ENCODE data around the gene SFRP2. TPM values are rescaled to one million over a fixed set of nuclear protein-coding genes. Genes with fewer than 3 reads are reported as not detected.
A peak's percentile ranks its signal among the peaks of the same experiment; 100 is the strongest.

Gene SFRP2
- total RNA-seq, 1 donor from 2014 or later = not detected

DNA sequence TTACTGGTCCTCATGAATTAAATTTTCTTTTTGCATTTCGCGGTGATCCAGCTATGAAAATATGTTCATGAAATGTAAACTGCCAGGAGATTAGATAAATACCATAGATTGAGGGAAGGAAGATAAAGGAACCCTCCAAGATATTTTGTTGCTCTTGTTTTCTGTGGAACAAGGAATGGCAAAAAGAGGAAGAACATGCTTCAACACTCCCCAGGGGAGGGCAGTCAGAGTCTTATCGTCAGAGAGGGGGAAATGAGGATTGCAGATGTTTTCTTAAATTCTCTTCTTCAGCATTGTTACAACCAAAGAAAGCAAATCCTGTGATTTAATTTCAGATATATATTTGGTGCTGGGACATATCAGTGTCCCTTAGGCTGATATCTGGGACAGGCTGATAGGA is 9.5 kb upstream of the SFRP2 start:
- DNase-seq (ENCODE audit: low read depth in 2 of 2) = no peak

DNA sequence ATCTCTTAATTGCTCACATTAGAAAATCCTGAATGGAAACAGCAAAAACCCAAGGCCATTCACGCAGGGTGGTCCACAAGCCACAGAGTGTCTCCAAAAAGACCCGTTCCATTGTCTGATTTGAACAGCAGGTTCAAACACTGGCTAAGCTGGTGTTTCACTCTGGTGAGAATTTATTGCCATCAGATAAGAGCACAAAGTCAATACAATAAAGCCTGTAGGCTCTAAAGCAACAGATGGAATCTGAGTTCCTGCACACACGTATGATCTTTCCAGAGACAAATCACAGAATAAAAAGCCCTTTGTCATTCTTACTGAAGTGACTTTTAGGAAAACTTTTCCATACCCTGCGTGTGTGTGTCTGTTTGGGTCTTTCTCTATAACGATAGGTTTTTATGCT is 5.1 kb upstream of the SFRP2 start:
- no peak for DNase-seq (ENCODE audit: low read depth in 2 of 2)

GRCh38 chr4:153792618-153793247 is 3.9 kb upstream of the SFRP2 start:
- DNase-seq (ENCODE audit: low read depth in 2 of 2) = no peak

- DNase-seq (ENCODE audit: low read depth in 2 of 2) = no peak
Observed at GRCh38 chr4:153791746-153792617, 3.1 kb upstream of the SFRP2 start.

GRCh38 chr4:153790962-153791551 is 2.2 kb upstream of the SFRP2 start:
- DNase-seq (ENCODE audit: low read depth in 2 of 2) = no peak

- DNase-seq (ENCODE audit: low read depth in 2 of 2) = no peak
Observed at GRCh38 chr4:153790500-153790865, 1.6 kb upstream of the SFRP2 start.

- no peak for DNase-seq (ENCODE audit: low read depth in 2 of 2)
Observed at GRCh38 chr4:153789741-153790499, 1.0 kb upstream of the SFRP2 start.

DNA sequence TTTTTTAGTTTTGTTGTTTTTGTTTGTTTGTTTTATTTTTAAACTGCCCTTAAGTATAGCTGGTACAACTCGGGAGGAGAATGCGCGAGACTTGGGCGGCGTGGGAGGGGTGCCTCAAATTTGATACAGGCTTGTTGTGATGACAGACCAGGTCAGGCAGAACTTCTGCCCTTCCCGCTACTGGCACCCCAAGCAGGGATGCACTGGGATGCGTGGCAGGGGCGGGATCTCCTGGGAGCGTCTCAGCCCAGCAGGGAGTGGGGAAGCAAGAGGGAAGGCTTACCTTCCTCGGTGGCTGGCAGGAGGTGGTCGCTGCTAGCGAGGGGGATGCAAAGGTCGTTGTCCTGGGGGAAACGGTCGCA is 851 bp downstream of the SFRP2 start:
- no peak for DNase-seq (ENCODE audit: low read depth in 2 of 2)

- DNase-seq (ENCODE audit: low read depth in 2 of 2) = no peak
Observed at GRCh38 chr4:153787575-153787974, 1.3 kb downstream of the SFRP2 start.

DNA sequence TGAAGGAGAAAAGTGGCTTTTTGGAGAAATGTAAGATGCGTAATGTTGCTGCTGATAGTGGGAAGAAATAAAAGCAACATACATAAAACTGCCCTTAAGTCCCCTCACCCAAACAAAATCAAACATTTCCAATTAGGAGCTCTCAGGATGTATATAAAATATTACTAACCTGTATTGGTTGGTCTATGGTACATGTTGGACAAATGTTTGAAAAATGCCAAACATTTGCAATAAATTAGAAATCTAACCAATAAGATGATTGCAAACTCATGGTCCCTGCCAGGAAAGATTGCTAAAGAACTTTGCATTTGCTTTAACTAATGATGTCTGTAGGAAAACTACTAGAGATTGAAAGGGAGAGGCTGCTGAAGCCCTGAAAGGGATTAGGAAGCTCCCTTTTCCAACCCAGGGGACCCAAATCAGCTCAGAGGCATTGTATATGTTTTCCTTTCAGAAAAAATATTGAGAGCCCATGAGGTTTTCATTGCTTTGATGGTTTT is 1.8 kb downstream of the SFRP2 start:
- DNase-seq (ENCODE audit: low read depth in 2 of 2) = no peak

- DNase-seq (ENCODE audit: low read depth in 2 of 2) = peak; percentile 23 to 27
Observed at GRCh38 chr4:153785910-153786721, 2.8 kb downstream of the SFRP2 start.

GRCh38 chr4:153784166-153784699 is 4.7 kb downstream of the SFRP2 start:
- DNase-seq (ENCODE audit: low read depth in 2 of 2) = no peak

- DNase-seq (ENCODE audit: low read depth in 2 of 2) = no peak
Observed at GRCh38 chr4:153782581-153782980, 6.3 kb downstream of the SFRP2 start.

- no peak for DNase-seq (ENCODE audit: low read depth in 2 of 2)
Observed at GRCh38 chr4:153781717-153782416, 7.0 kb downstream of the SFRP2 start.

GRCh38 chr4:153781280-153781679 is 7.6 kb downstream of the SFRP2 start:
- no peak for DNase-seq (ENCODE audit: low read depth in 2 of 2)

DNA sequence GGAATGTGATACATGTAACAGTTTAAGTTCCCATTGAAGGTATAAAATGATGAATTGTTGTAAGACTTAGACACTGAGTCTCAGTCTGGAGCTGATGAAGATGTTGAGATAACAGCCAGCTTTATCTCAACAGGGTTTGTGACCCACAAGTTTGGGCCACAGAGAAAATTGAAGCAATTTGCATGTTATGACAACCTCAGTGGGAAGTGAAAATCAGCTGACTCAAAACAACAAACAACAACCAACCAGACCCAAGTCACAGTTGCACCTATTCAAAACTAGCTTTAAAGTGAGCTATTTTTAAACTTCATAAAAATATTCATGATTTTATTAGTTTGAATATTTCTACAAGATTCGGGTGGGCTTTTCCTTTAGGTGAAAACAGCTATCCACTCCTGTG is 8.0 kb downstream of the SFRP2 start:
- no peak for DNase-seq (ENCODE audit: low read depth in 2 of 2)

DNA sequence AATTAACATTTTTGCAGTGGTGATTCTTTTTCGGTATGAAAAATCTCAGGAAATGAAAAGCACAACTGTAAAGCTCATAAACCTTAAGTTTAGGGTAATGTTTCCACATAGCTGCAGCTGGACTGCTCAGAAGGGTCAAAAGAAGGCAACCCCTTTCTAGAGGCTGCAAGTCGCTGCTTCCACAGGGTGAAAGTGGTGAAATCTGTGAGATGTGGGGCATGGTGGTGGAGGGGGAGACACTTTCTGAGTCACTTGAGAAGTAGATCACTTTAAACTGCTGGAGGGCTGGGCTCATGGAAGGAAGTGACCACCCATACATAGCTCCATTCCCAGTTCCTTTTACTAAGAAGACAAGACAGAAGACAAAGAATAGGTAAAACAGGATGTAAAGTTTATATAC is 8.7 kb downstream of the SFRP2 start:
- no peak for DNase-seq (ENCODE audit: low read depth in 2 of 2)

GRCh38 chr4:153778383-153778782 is 10.5 kb downstream of the SFRP2 start:
- DNase-seq (ENCODE audit: low read depth in 2 of 2) = no peak

DNA sequence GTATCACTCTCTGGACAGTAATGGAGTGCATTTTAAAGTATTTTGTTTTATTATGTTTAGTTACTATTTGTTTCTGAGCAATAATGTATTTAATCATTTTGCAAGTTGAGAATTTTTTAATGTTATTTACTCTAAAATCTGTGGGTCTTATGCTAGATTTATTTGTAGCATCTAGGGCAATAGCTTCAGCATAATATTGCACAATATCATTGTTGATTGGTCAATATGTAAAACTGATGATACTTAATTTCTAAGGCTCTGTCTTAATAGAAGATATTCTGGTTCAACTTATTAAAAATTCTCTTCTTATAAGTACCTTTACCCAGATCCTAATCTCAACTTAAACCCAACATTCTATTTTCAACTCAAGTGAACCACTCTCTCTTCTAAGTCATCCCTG is 11.5 kb downstream of the SFRP2 start:
- no peak for DNase-seq (ENCODE audit: low read depth in 2 of 2)

DNA sequence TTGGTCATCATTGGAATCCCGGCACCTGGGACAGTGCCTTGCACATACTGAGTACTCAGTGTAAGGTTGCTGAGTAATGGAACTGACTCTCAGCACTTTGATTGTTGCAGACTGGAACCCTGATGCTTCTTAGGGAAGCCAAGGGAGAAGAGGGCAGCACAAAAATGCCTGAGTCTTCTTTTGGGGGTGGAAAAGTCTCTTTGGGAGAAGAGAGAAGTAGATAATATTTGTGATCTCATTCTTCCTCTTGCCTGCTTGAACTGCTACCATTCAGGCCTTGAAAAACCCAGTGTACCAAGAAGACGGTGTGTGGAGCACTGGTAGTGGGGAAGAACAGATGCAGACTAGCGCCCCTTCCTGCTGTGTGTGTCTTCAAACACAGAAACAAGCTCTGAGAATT is 12.3 kb downstream of the SFRP2 start:
- no peak for DNase-seq (ENCODE audit: low read depth in 2 of 2)

Measured in lung microvascular endothelial cell (primary cell).